ENCODE data around the gene CADPS.
A peak's percentile ranks its signal among the peaks of the same experiment; 100 is the strongest.

CADPS gene

GRCh38 chr3:62843508-62843907 is 31.7 kb downstream of the CADPS start:
- H3K4me1 ChIP-seq (ENCODE audit: insufficient read depth, insufficient read length): no peaks in the 10 kb centered on the region
- DNase-seq (ENCODE audit: low read depth, low spot score): no peak
- no peaks in the 10 kb centered on the region for H3K36me3 ChIP-seq (ENCODE audit: insufficient read depth, insufficient read length, low read length)
- no peak overlapping the region for H3K4me3 ChIP-seq (ENCODE audit: insufficient read length, low read depth)
- TF ChIP-seq YY1 (IDR thresholded peaks at IDR 0.05; ENCODE audit: insufficient read depth, insufficient read length) (no peak), SUZ12 (IDR thresholded peaks at IDR 0.05; ENCODE audit: extremely low read depth, insufficient read depth, insufficient read length) (no peak)
- no peaks in the 10 kb centered on the region for H3K9me3 ChIP-seq (ENCODE audit: insufficient read depth, low read length)
- H3K9ac ChIP-seq (ENCODE audit: insufficient read length, low read depth): no peak overlapping the region
- H3K27me3 ChIP-seq (ENCODE audit: insufficient read depth, insufficient read length): no peaks in the 10 kb centered on the region

GRCh38 chr3:62839748-62840147 is 35.5 kb downstream of the CADPS start:
- no peak for TF ChIP-seq ZNF274 (IDR thresholded peaks at IDR 0.05; ENCODE audit: low read depth, low read length)
- no peak for TF ChIP-seq SUZ12 (IDR thresholded peaks at IDR 0.05; ENCODE audit: extremely low read depth, insufficient read depth, insufficient read length)
- TF ChIP-seq YY1 (IDR thresholded peaks at IDR 0.05; ENCODE audit: insufficient read depth, insufficient read length): no peak
- H3K9ac ChIP-seq (ENCODE audit: insufficient read length, low read depth): no peak overlapping the region
- no peak overlapping the region for H3K4me3 ChIP-seq (ENCODE audit: insufficient read length, low read depth)
- H3K36me3 ChIP-seq (ENCODE audit: insufficient read depth, insufficient read length, low read length): no peaks in the 10 kb centered on the region
- H3K27me3 ChIP-seq (ENCODE audit: insufficient read depth, insufficient read length): no peaks in the 10 kb centered on the region
- no peaks in the 10 kb centered on the region for H3K9me3 ChIP-seq (ENCODE audit: insufficient read depth, low read length)
- H3K4me1 ChIP-seq (ENCODE audit: insufficient read depth, insufficient read length): no peaks in the 10 kb centered on the region
- DNase-seq (ENCODE audit: low read depth, low spot score): no peak

GRCh38 chr3:62837145-62837787 is 38.0 kb downstream of the CADPS start:
- Histone ChIP-seq H3K36me3 (ENCODE audit: insufficient read depth, insufficient read length, low read length) (no peaks in the 10 kb centered on the region), H3K4me1 (ENCODE audit: insufficient read depth, insufficient read length) (no peaks in the 10 kb centered on the region), H3K9ac (ENCODE audit: insufficient read length, low read depth) (no peak overlapping the region), H3K9me3 (ENCODE audit: insufficient read depth, low read length) (no peaks in the 10 kb centered on the region), H3K27me3 (ENCODE audit: insufficient read depth, insufficient read length) (no peaks in the 10 kb centered on the region), H3K4me3 (ENCODE audit: insufficient read length, low read depth) (no peak overlapping the region)
- DNase-seq (ENCODE audit: low read depth, low spot score): no peak
- no peak for TF ChIP-seq ZNF274 (IDR thresholded peaks at IDR 0.05; ENCODE audit: low read depth, low read length)
- no peak for TF ChIP-seq SUZ12 (IDR thresholded peaks at IDR 0.05; ENCODE audit: extremely low read depth, insufficient read depth, insufficient read length)
- no peak for TF ChIP-seq YY1 (IDR thresholded peaks at IDR 0.05; ENCODE audit: insufficient read depth, insufficient read length)

- no peak for TF ChIP-seq ZNF274 (IDR thresholded peaks at IDR 0.05; ENCODE audit: low read depth, low read length)
- TF ChIP-seq SUZ12 (IDR thresholded peaks at IDR 0.05; ENCODE audit: extremely low read depth, insufficient read depth, insufficient read length): no peak
- TF ChIP-seq YY1 (IDR thresholded peaks at IDR 0.05; ENCODE audit: insufficient read depth, insufficient read length): no peak
- no peaks in the 10 kb centered on the region for H3K4me1 ChIP-seq (ENCODE audit: insufficient read depth, insufficient read length)
- H3K9me3 ChIP-seq (ENCODE audit: insufficient read depth, low read length): no peaks in the 10 kb centered on the region
- H3K9ac ChIP-seq (ENCODE audit: insufficient read length, low read depth): no peak overlapping the region
- no peaks in the 10 kb centered on the region for H3K36me3 ChIP-seq (ENCODE audit: insufficient read depth, insufficient read length, low read length)
- H3K4me3 ChIP-seq (ENCODE audit: insufficient read length, low read depth): no peak overlapping the region
- H3K27me3 ChIP-seq (ENCODE audit: insufficient read depth, insufficient read length): no peaks in the 10 kb centered on the region
- DNase-seq (ENCODE audit: low read depth, low spot score): no peak
Measured at GRCh38 chr3:62835554-62836236, 39.5 kb downstream of the CADPS start.

GRCh38 chr3:62833538-62833937 is 41.7 kb downstream of the CADPS start:
- DNase-seq (ENCODE audit: low read depth, low spot score): peak; percentile 27
- no peaks in the 10 kb centered on the region for H3K36me3 ChIP-seq (ENCODE audit: insufficient read depth, insufficient read length, low read length)
- no peak overlapping the region for H3K9ac ChIP-seq (ENCODE audit: insufficient read length, low read depth)
- no peak for TF ChIP-seq YY1 (IDR thresholded peaks at IDR 0.05; ENCODE audit: insufficient read depth, insufficient read length)
- no peak for TF ChIP-seq SUZ12 (IDR thresholded peaks at IDR 0.05; ENCODE audit: extremely low read depth, insufficient read depth, insufficient read length)
- TF ChIP-seq ZNF274 (IDR thresholded peaks at IDR 0.05; ENCODE audit: low read depth, low read length): no peak
- no peaks in the 10 kb centered on the region for H3K4me1 ChIP-seq (ENCODE audit: insufficient read depth, insufficient read length)
- H3K9me3 ChIP-seq (ENCODE audit: insufficient read depth, low read length): no peaks in the 10 kb centered on the region
- H3K4me3 ChIP-seq (ENCODE audit: insufficient read length, low read depth): no peak overlapping the region
- no peaks in the 10 kb centered on the region for H3K27me3 ChIP-seq (ENCODE audit: insufficient read depth, insufficient read length)

GRCh38 chr3:62832553-62832952 is 42.7 kb downstream of the CADPS start:
- Histone ChIP-seq H3K4me1 (ENCODE audit: insufficient read depth, insufficient read length) (no peaks in the 10 kb centered on the region), H3K36me3 (ENCODE audit: insufficient read depth, insufficient read length, low read length) (no peaks in the 10 kb centered on the region), H3K9ac (ENCODE audit: insufficient read length, low read depth) (no peak overlapping the region), H3K27me3 (ENCODE audit: insufficient read depth, insufficient read length) (no peaks in the 10 kb centered on the region), H3K4me3 (ENCODE audit: insufficient read length, low read depth) (no peak overlapping the region), H3K9me3 (ENCODE audit: insufficient read depth, low read length) (no peaks in the 10 kb centered on the region)
- DNase-seq (ENCODE audit: low read depth, low spot score): no peak
- TF ChIP-seq YY1 (IDR thresholded peaks at IDR 0.05; ENCODE audit: insufficient read depth, insufficient read length) (no peak), ZNF274 (IDR thresholded peaks at IDR 0.05; ENCODE audit: low read depth, low read length) (no peak)

GRCh38 chr3:62830727-62831322 is 44.4 kb downstream of the CADPS start:
- H3K36me3 ChIP-seq (ENCODE audit: insufficient read depth, insufficient read length, low read length): no peaks in the 10 kb centered on the region
- no peak overlapping the region for H3K9ac ChIP-seq (ENCODE audit: insufficient read length, low read depth)
- H3K4me1 ChIP-seq (ENCODE audit: insufficient read depth, insufficient read length): no peaks in the 10 kb centered on the region
- TF ChIP-seq YY1 (IDR thresholded peaks at IDR 0.05; ENCODE audit: insufficient read depth, insufficient read length) (no peak), SUZ12 (IDR thresholded peaks at IDR 0.05; ENCODE audit: extremely low read depth, insufficient read depth, insufficient read length) (no peak), ZNF274 (IDR thresholded peaks at IDR 0.05; ENCODE audit: low read depth, low read length) (no peak)
- H3K4me3 ChIP-seq (ENCODE audit: insufficient read length, low read depth): no peak overlapping the region
- H3K9me3 ChIP-seq (ENCODE audit: insufficient read depth, low read length): no peaks in the 10 kb centered on the region
- DNase-seq (ENCODE audit: low read depth, low spot score): no peak
- H3K27me3 ChIP-seq (ENCODE audit: insufficient read depth, insufficient read length): no peaks in the 10 kb centered on the region
